Measurements from ENCODE around the gene NPR3.

- TF ChIP-seq CTCF (IDR thresholded peaks at IDR 0.05) (no peak), POLR2A (IDR thresholded peaks at IDR 0.05) (no peak), POLR2AphosphoS5 (IDR thresholded peaks at IDR 0.05) (no peak)
Observed at GRCh38 chr5:32778403-32778802, 67.3 kb downstream of the NPR3 start.

Measured in breast epithelium (tissue), 3 donors.